HG03571 (cell line): ENCODE measurements around the gene CDC20.
"Not testable (repeated sequence)": the region's sequence is repeated elsewhere in the genome, so short reads cannot be mapped to it uniquely, and the experiment has no call there.

Source experiments
- ATAC-seq: cut with Tn5 transposase; IDR thresholded peaks from one replicate; pipeline ENCODE4 v1.9.1; 2021; ENCODE audit not compliant: unreplicated experiment

The CDC20 gene

GRCh38 chr1:43354471-43354870 is 4.3 kb upstream of the CDC20 start:
- no peak for ATAC-seq

GRCh38 chr1:43354936-43355335 is 3.8 kb upstream of the CDC20 start:
- no peak for ATAC-seq

- no peak for ATAC-seq
Observed at GRCh38 chr1:43357251-43357650, 1.5 kb upstream of the CDC20 start.

GRCh38 chr1:43358121-43358745 is 548 bp upstream of the CDC20 start:
- no peak for ATAC-seq

GRCh38 chr1:43359696-43360095 is 915 bp downstream of the CDC20 start:
- ATAC-seq, result no peak

GRCh38 chr1:43360616-43361015 is 1.8 kb downstream of the CDC20 start:
- no peak for ATAC-seq

GRCh38 chr1:43363283-43363934 is 4.6 kb downstream of the CDC20 start:
- ATAC-seq, result no peak

GRCh38 chr1:43363935-43364525 is 5.2 kb downstream of the CDC20 start:
- ATAC-seq, result no peak

- no peak for ATAC-seq
Observed at GRCh38 chr1:43365678-43366077, 6.9 kb downstream of the CDC20 start.

- ATAC-seq, result no peak
Observed at GRCh38 chr1:43366179-43366578, 7.4 kb downstream of the CDC20 start.

- no peak for ATAC-seq
Observed at GRCh38 chr1:43366601-43367025, 7.8 kb downstream of the CDC20 start.

GRCh38 chr1:43367026-43367903 is 8.5 kb downstream of the CDC20 start:
- no peak for ATAC-seq

GRCh38 chr1:43367904-43368645 is 9.3 kb downstream of the CDC20 start, which contains the start of gene ELOVL1:
Gene ELOVL1 (minus strand): TSS chr1:43368011. CDS start chr1:43365609, 2,402 bp downstream.
- peak; percentile 71 for ATAC-seq

- no peak for ATAC-seq
Observed at GRCh38 chr1:43368646-43369020, 9.9 kb downstream of the CDC20 start.

GRCh38 chr1:43369779-43370178 is 11.0 kb downstream of the CDC20 start:
- ATAC-seq, result not testable (repeated sequence)

- no peak for ATAC-seq
Observed at GRCh38 chr1:43370564-43370963, 11.8 kb downstream of the CDC20 start.

GRCh38 chr1:43372172-43372571 is 13.4 kb downstream of the CDC20 start:
- no peak for ATAC-seq

GRCh38 chr1:43373066-43373940 is 14.5 kb downstream of the CDC20 start:
- ATAC-seq, result no peak

GRCh38 chr1:43376723-43377235 is 18.0 kb downstream of the CDC20 start:
- no peak for ATAC-seq

- ATAC-seq, result no peak
Observed at GRCh38 chr1:43377831-43378230, 19.1 kb downstream of the CDC20 start.
